Right ventricle myocardium superior (tissue), 1 donor: ENCODE measurements around the gene GNL3L. TPM values are rescaled to one million over a fixed set of nuclear protein-coding genes. Genes with fewer than 3 reads are reported as not detected.
A peak's percentile ranks its signal among the peaks of the same experiment; 100 is the strongest.
"Not testable (repeated sequence)": the region's sequence is repeated elsewhere in the genome, so short reads cannot be mapped to it uniquely, and the experiment has no call there.

Experiments used
- ATAC-seq: fragments of 200-7000 bp; cut with Tn5 transposase; one replicate; pipeline ENCODE4 v1.9.1; 2020; ENCODE audit warnings: mild to moderate bottlenecking; ENCODE audit not compliant: poor library complexity
- DNase-seq: peaks from one replicate; pipeline ENCODE4 v3.0.0-alpha.2; 2020
- intact Hi-C: fragments of 100-400 bp; cut with DNase I; formaldehyde crosslinking; loops from one replicate; pipeline ENCODE4 v1.11.2; 2022
- long read RNA-seq: library from polyadenylated mRNA; unstranded; transcript quantifications from one replicate; pipeline ENCODE4 v2.0.0, GENCODE V29; 2021
- total RNA-seq: library from RNA; stranded (reverse); fragmentation: NEBNext Ultra II Directional; extraction: Animal tissue kit (Norgen Biotek cat#: 25700); gene quantifications from one replicate; pipeline ENCODE4 v1.2.1, GENCODE V29; 2021
- donor health status: DM: no; HTN: yes; CAD: no; lungs with severe emphysema.

The GNL3L gene, protein sequence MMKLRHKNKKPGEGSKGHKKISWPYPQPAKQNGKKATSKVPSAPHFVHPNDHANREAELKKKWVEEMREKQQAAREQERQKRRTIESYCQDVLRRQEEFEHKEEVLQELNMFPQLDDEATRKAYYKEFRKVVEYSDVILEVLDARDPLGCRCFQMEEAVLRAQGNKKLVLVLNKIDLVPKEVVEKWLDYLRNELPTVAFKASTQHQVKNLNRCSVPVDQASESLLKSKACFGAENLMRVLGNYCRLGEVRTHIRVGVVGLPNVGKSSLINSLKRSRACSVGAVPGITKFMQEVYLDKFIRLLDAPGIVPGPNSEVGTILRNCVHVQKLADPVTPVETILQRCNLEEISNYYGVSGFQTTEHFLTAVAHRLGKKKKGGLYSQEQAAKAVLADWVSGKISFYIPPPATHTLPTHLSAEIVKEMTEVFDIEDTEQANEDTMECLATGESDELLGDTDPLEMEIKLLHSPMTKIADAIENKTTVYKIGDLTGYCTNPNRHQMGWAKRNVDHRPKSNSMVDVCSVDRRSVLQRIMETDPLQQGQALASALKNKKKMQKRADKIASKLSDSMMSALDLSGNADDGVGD
- 25.5 TPM for total RNA-seq
- long read RNA-seq, partial matches to known transcripts: 1 of 8 reads
- long read RNA-seq, other reads (novel, unspliced or antisense): 3 of 8 reads

DNA sequence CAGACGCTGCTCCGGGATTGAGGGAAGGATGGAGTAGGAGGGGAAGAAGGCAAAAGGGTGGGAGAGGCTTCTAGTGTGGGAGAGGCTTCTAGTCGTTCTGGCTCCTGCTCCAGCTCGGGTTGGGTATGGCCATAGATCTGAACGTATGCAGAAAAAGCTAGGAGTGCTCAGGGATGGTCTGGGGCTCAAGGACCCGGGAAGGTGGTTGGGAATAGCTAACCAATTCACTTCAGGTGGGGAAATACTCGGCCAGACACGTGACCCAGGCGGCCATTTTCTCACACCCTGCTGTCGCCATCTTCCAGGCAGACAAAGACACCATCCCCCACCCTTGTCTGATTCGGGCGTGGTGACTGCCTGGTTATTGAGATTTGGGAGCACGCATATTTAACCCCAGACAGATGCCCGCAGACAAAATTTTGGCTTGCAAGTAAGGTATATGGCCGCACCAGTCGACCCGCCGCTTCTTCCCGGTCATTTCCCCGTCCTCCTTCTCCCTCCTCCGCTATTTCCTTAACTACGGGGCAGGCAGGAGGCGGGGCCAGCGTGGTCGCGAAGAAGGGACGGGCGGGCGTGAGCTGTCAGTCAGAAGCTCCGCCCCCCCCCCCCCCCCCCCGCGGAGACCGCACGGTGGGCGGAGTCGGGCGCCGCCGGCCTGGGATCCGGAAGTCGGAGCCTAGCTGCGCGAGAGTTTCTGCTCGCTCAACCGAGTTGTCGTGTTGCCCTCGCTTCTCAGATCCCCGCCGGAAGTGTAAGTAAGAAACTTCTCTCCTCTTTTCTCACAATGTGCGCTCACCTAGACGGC, at the start of gene GNL3L:
TSS of gene GNL3L (plus strand) at position 668 of the 805 bp plus-strand sequence. CDS start 2,348 bp downstream, outside the sequence.
- ATAC-seq (peak; percentile 97), DNase-seq (peak; percentile 94)
- intact Hi-C loops: no loop called here

- intact Hi-C loops: no loop called here
- DNase-seq (peak; percentile 45), ATAC-seq (peak; percentile 52)
These were observed 47.0 kb upstream of the GNL3L start for GRCh38 chrX:54482839-54483593.

DNA sequence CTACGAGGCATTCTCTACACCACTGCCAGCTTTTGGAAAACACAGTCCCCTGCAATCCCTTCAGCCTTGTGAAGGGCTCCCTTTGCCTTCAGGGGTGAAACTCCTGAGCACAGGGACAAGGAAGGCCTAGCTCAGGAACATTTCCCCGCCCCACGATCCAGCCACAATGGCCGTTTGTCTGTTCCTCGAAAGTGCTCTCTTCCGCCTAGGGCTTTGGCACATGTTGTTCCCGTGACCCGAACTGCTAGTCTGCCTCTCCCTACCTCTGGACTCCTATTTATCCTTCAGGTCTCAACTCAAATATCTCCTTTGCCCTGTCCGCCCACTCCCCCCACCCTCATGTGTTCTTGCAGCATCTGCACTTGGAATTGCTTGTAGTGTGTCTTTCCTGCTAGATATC, 46.1 kb upstream of the GNL3L start:
- DNase-seq (no peak), ATAC-seq (no peak)
- intact Hi-C loops: no loop called here

- peak; percentile 47 for DNase-seq
These were observed 45.4 kb upstream of the GNL3L start for GRCh38 chrX:54484666-54485065.

GRCh38 chrX:54489819-54490218, 40.2 kb upstream of the GNL3L start:
- intact Hi-C loops, ATAC-seq, DNase-seq: not testable (repeated sequence)

More at GRCh38 chrX:54484666-54485065, 45.4 kb upstream of the GNL3L start:
- peak; percentile 39 for ATAC-seq
- intact Hi-C loops: no loop called here

DNA sequence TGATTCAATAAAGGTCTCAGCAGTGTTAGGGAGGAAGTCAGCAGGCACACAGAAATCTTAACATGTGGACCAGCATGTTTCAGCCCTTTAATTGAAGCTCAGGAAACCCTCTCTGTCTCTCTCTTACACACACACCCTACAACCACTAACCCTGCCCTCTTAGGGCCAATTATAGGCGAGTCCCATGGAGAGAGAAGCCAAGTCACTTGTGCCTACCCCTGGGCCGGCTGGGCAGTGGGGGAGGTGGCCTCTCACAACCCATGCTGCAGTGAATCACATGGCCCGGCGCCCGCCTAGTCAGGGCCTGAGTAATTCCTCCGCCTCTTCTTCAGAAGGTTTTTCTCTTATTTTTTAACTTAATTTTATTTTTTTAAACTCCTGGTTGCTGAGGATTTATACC, 37.7 kb upstream of the GNL3L start:
- intact Hi-C loops: no loop called here
- no peak for ATAC-seq
- peak; percentile 59 for DNase-seq

DNA sequence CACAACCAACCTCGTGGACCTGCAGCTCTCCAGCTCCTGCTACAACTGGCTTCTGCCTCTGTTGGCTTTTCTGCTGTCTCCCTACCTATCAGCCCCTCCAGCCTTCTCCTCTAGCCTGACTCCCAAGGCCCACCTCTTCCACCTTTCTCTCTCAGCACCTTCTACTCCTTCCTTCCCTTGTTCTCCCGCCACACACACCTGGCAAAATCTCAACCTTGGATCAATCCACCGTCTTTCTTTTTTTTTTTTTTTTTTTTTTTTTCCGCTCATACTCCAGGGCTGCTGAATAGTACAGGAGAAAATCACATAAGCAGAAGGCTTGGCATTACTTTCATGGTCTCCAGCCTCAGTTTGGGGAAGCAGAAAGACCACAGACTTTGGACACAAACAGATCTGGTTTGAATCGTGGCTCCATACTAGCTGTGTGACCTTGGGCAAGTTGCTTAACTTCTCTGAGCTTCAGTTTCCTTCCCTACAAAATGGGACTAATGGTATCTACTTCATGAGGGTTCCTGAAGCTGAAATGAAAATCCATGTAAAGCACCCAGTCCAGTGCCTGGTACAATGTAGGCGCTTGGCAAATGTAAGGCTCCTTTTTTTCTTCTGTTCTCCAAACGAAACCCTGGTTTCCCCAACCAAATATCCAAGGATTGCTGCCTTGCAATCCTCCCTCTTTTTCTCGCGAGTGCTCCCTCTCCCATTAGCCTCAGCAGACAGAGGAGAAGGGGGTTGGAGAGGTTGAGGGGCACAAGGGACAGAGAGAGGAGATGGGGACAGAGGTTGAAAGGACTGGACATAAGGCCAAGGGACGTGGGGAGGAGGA, 35.6 kb upstream of the GNL3L start:
- intact Hi-C loops: no loop called here
- no peak for DNase-seq

DNA sequence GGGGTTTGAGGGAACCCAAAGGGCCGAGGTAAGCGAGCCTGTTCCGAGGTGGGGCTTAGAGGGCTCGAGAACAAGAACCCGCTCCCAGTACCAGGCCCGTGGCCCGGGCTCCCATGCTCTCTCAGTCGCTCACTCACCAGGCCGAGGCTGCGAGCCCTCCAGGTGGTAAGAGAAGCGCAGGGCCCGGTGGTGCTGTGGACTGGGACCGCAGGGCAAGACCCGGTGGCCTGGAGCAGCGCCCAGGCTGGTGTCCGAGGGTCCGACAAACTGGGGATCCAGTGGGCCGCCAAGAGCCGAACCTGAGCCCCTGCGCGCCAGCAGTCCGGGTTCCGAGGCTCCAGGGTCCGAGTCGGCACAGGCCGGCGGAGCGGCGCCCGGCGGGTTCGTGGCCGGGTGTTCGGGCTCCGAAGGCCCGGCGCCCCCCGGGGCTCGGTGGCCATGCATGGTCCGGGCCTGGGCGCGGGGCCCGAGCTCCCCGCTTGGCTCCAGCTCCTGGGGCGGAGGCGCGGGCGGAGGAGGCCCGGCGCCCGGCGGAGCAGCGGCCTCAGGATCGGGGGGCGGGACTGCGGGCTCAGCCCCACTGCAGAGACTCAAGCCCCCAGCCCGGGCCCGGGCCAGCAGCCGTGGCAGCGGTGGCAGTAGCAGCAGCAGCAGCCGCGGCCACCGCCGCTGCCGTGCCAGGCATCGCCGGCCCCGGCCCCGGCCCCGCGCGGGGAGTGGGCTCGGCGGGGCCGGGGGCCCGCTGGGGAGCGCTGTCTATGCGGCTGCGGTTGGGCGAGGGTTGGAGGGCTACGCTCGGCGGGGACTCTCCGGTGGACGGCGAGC, 34.8 kb upstream of the GNL3L start:
- intact Hi-C loops: no loop called here
- peak; percentile 46 for DNase-seq
- ATAC-seq: peak; percentile 42

More for the DNA sequence above, 35.6 kb upstream of the GNL3L start:
- no peak for ATAC-seq

- ATAC-seq: peak; percentile 96
- peak; percentile 84 for DNase-seq
- intact Hi-C loops: no loop called here
These were observed 34.1 kb upstream of the GNL3L start, which contains the start of gene FGD1 for GRCh38 chrX:54495814-54496516. Gene FGD1, minus strand, starts transcription at chrX:54496234. Its CDS starts 802 bp downstream, at chrX:54495432.

GRCh38 chrX:54496517-54496852, 33.5 kb upstream of the GNL3L start:
- DNase-seq (no peak), ATAC-seq (no peak)
- intact Hi-C loops: no loop called here

- intact Hi-C loops: no loop called here
- DNase-seq (no peak), ATAC-seq (no peak)
These were observed 33.1 kb upstream of the GNL3L start for GRCh38 chrX:54496936-54497335.

- ATAC-seq: peak; percentile 45
- DNase-seq: no peak
- intact Hi-C loops: no loop called here
These were observed 20.6 kb upstream of the GNL3L start for GRCh38 chrX:54509400-54509799.

GRCh38 chrX:54529151-54529550, 868 bp upstream of the GNL3L start:
- ATAC-seq (no peak), DNase-seq (no peak)
- intact Hi-C loops: no loop called here

- ATAC-seq: peak; percentile 38
- intact Hi-C loops: no loop called here
- DNase-seq: no peak
These were observed 410 bp downstream of the GNL3L start for GRCh38 chrX:54530357-54530900.

- intact Hi-C loops: no loop called here
- ATAC-seq: no peak
- DNase-seq: no peak
These were observed 4.3 kb downstream of the GNL3L start for GRCh38 chrX:54534271-54534670.

DNA sequence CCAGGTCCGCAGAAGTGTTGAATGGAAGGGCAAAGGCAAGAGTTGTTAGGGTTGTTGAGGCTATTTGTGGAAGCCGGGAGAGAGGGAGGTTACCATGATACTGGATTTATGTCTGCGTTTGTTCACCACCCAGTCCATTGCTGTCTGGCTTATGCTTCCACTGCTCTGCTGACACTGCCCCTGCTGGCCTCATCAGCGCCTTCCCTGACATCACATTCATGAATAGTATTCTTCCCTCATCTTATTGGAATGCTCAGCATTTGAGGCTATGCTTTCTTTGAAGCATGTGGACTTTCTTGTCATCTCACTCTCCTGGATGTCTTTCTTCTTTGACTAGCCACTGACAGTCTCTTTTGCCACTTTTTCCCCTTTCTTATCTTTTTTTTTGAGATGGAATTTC, 10.3 kb downstream of the GNL3L start:
- peak; percentile 85 for ATAC-seq
- no peak for DNase-seq
- intact Hi-C loops: no loop called here
